HEK293T (cell line): ENCODE data around the gene NGB.

Experiments used
- CTCF ChIA-PET: fragments of 350-600 bp; formaldehyde crosslinking; extraction: SDS; loops from one replicate; lab custom pipeline; 2021; ENCODE audit warnings: antibody characterized with exemption, inconsistent platforms; lab: Yijun Ruan, JAX
- POLR2A ChIA-PET: fragments of 350-600 bp; formaldehyde crosslinking; extraction: SDS; loops from one replicate; lab custom pipeline; 2020; ENCODE audit warnings: antibody characterized with exemption, inconsistent platforms; lab: Yijun Ruan, JAX
- DNase-seq: peaks from one replicate; pipeline ENCODE4 v3.0.0; 2012; ENCODE audit warnings: mixed read lengths; ENCODE audit errors: extremely low spot score
- ARNT ChIP-seq: fragments of 450-650 bp; IDR thresholded peaks from 2 replicates; pipeline ENCODE4 v1.6.1; 2017; ENCODE audit warnings: mild to moderate bottlenecking
- BHLHE40 ChIP-seq: fragments of 450-650 bp; IDR thresholded peaks from 2 replicates; pipeline ENCODE4 v1.6.1; 2016; ENCODE audit warnings: mild to moderate bottlenecking, moderate library complexity, borderline replicate concordance
- CTBP1 ChIP-seq: fragments of 450-650 bp; IDR thresholded peaks from 2 replicates; pipeline ENCODE4 v1.6.1; 2016; ENCODE audit warnings: borderline replicate concordance
- ELF4 ChIP-seq: fragments of 450-650 bp; IDR thresholded peaks from 2 replicates; pipeline ENCODE4 v1.6.1; 2017; ENCODE audit warnings: antibody characterized with exemption
- FOXA1 ChIP-seq: fragments of 450-650 bp; IDR thresholded peaks from 2 replicates; pipeline ENCODE4 v1.6.1; 2016; ENCODE audit warnings: mild to moderate bottlenecking
- FOXK2 ChIP-seq: fragments of 450-650 bp; IDR thresholded peaks from 2 replicates; pipeline ENCODE4 v1.6.1; 2016; ENCODE audit warnings: mild to moderate bottlenecking
- FOXM1 ChIP-seq: fragments of 450-650 bp; IDR thresholded peaks from 2 replicates; pipeline ENCODE4 v1.6.1; 2017; ENCODE audit warnings: mild to moderate bottlenecking, borderline replicate concordance
- HDGF ChIP-seq: fragments of 450-650 bp; IDR thresholded peaks from 2 replicates; pipeline ENCODE4 v1.6.1; 2017; ENCODE audit warnings: antibody characterized with exemption, borderline replicate concordance
- L3MBTL2 ChIP-seq: fragments of 450-650 bp; conservative IDR thresholded peaks from 2 replicates; pipeline ENCODE4 v1.6.1; 2016; ENCODE audit warnings: mild to moderate bottlenecking
- LEF1 ChIP-seq: fragments of 450-650 bp; IDR thresholded peaks from 2 replicates; pipeline ENCODE4 v1.6.1; 2017; ENCODE audit warnings: mild to moderate bottlenecking, borderline replicate concordance
- NFRKB ChIP-seq: fragments of 450-650 bp; IDR thresholded peaks from 2 replicates; pipeline ENCODE4 v1.6.1; 2016; ENCODE audit warnings: mild to moderate bottlenecking, moderate library complexity
- SP1 ChIP-seq: fragments of 450-650 bp; IDR thresholded peaks from 2 replicates; pipeline ENCODE4 v1.6.1; 2017
- SUZ12 ChIP-seq: fragments of 450-650 bp; IDR thresholded peaks from 2 replicates; pipeline ENCODE4 v1.6.1; 2016; ENCODE audit warnings: mild to moderate bottlenecking
- TARDBP ChIP-seq: fragments of 450-650 bp; IDR thresholded peaks from 2 replicates; pipeline ENCODE4 v1.6.1; 2016
- ZNF384 ChIP-seq: fragments of 450-650 bp; IDR thresholded peaks from 2 replicates; pipeline ENCODE4 v1.6.1; 2016
- TF ChIP-seq, protein P1 (sequence below): fragments of 450-650 bp; IDR thresholded peaks from 2 replicates; pipeline ENCODE4 v1.6.1; 2016

Gene NGB

DNA sequence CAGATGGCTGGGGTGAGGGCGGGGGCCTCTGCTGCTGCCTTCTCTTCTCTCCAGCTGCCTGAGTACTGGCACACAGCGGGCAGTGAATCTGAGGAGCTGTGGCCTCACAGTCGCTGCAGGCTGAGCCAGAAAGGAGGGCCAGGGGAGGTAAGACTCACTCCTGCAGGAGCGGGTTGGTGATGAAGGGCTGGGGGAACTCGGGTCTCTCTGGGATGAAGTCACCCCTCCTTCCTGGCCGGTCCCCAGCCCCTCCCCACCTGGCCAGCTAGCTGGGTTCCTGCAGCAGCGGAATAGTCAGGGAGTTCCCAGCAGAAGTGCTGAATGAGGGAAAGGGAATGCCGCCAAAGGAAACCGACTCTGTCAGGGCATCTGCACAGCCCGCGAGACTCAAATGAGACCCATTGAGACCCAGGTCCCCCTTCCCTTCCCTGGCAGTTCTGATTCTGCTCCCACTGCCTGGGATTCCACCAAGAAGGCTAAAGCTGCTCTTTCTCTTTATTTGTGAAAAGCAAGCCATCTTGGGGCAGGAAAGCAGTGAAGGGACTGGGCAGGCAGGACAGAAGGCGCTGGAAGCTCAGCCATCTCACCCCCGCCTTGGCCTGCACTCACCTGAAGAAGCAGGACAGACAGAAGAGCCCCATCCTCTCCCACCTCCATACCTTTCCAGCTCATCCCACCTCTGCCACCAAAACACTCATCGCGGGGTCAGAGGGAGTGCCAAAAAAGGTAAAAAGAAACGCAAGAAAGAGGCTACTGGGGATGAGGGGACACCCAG lies 5.3 kb downstream of the NGB start:
- no peak for DNase-seq
- TF ChIP-seq, protein P1, sequence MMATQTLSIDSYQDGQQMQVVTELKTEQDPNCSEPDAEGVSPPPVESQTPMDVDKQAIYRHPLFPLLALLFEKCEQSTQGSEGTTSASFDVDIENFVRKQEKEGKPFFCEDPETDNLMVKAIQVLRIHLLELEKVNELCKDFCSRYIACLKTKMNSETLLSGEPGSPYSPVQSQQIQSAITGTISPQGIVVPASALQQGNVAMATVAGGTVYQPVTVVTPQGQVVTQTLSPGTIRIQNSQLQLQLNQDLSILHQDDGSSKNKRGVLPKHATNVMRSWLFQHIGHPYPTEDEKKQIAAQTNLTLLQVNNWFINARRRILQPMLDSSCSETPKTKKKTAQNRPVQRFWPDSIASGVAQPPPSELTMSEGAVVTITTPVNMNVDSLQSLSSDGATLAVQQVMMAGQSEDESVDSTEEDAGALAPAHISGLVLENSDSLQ, result no peak
- no peak for TF ChIP-seq SUZ12
- TF ChIP-seq ZNF384, result no peak
- no peak for TF ChIP-seq TARDBP
- no peak for TF ChIP-seq ARNT

DNA sequence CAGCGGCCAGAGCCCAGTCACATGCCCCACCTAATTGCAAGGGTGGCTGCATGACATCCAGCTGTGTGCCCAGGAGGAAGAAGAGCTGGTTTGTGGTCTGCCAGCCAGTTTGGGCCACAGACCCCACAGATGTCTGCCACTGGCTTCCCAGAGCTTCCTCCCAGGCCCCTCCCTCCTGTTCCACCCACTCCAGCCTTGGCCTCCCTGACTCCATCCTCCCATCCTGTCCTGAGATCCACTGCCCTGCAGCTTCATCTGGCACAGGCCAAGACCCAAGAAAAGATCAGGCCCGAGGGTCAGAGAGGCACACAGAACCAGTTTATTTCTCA lies 5.9 kb downstream of the NGB start:
- CTCF ChIA-PET, result no interaction called here
- POLR2A ChIA-PET, result no interaction called here
- no peak for TF ChIP-seq ELF4
- no peak for TF ChIP-seq L3MBTL2
- no peak for TF ChIP-seq HDGF
- no peak for TF ChIP-seq SUZ12
- no peak for TF ChIP-seq ARNT
- TF ChIP-seq ZNF384, result no peak
- no peak for TF ChIP-seq BHLHE40
- TF ChIP-seq CTBP1, result no peak
- TF ChIP-seq FOXM1, result no peak
- no peak for TF ChIP-seq FOXA1
- TF ChIP-seq LEF1, result no peak
- TF ChIP-seq, protein P1, result no peak
- no peak for TF ChIP-seq FOXK2
- no peak for TF ChIP-seq TARDBP
- no peak for DNase-seq

More for the DNA sequence above, 5.3 kb downstream of the NGB start:
- CTCF ChIA-PET, result no interaction called here
- POLR2A ChIA-PET, result no interaction called here

DNA sequence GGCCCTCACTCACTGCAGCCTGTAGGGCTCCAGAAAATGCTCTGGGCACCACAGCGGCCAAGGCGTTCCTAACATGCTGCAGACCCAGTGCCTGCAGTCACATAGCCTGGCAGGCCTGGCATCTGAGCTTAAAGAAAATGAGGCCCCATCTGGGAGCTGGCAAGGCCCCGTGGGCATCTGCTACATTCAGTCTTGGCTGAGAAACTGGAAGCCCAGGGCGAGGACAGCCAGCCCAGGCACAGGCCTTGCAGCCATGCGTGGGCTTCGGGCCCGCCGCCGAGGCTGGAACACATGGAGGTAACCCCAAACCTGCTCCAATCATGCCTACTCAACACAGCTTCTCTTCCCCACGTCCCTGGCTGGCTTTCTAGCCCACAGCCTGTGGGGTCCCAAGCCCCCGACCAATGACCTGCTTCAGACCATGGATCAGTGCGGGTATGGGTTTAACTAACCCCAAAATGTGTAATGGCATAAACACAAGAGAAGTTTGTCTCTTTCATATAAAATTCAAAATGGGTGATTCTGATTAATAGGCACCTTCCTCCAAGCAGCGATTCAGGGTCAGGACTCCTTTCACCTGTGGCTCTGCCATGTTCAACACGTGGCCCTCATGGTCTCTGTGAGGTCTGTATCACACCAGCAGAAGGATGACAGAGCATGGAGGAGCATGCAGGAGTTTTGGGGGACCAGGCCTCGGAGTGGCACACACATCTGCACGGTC lies 6.4 kb downstream of the NGB start:
- POLR2A ChIA-PET, result no interaction called here
- no peak for DNase-seq
- no peak for TF ChIP-seq SP1
- no peak for TF ChIP-seq L3MBTL2
- no peak for TF ChIP-seq FOXK2
- TF ChIP-seq SUZ12, result no peak
- no peak for TF ChIP-seq FOXM1
- TF ChIP-seq TARDBP, result no peak
- no peak for TF ChIP-seq NFRKB
- TF ChIP-seq FOXA1, result no peak
- no peak for TF ChIP-seq ARNT
- no peak for TF ChIP-seq LEF1
- TF ChIP-seq ELF4, result no peak
- no peak for TF ChIP-seq CTBP1
- TF ChIP-seq BHLHE40, result no peak
- TF ChIP-seq, protein P1, result no peak
- no peak for TF ChIP-seq ZNF384
- TF ChIP-seq HDGF, result no peak
- CTCF ChIA-PET, result no interaction called here

- no peak for DNase-seq
- no peak for TF ChIP-seq L3MBTL2
- no peak for TF ChIP-seq ARNT
- no peak for TF ChIP-seq NFRKB
- TF ChIP-seq TARDBP, result no peak
- TF ChIP-seq FOXK2, result no peak
- no peak for TF ChIP-seq FOXA1
- TF ChIP-seq LEF1, result no peak
- no peak for TF ChIP-seq HDGF
- no peak for TF ChIP-seq ELF4
- no peak for TF ChIP-seq SUZ12
- TF ChIP-seq, protein P1, result no peak
- no peak for TF ChIP-seq ZNF384
- no peak for TF ChIP-seq CTBP1
- TF ChIP-seq FOXM1, result no peak
- TF ChIP-seq BHLHE40, result no peak
- TF ChIP-seq SP1, result no peak
- ChIA-PET CTCF (interaction anchor here (0.6 kb wide), 1 partner anchor 55 kb away, joined by 3 read pairs; no protein-coding TSS in a partner anchor), POLR2A (no interaction called here)
These were observed 10.4 kb downstream of the NGB start for GRCh38 chr14:77260631-77261030.

DNA sequence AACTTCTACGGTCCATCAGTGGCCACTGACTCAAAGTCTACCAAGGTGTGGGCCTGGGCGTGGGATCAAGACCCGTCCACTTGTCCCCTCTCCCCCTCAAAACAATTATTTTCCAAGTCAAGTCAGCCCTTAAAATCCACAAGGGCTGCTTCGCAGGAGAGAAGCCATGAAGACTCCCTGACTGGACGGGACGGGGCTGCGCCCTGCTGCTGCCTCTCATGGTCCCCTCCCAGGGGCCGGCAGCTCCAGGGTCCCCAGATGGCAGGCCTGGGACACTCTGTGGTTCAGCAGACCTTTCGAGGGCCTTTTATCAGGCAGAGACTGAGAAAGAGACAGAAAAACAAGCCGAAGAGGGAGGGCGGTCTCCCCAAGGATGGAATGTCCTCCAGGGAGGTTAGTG lies 10.8 kb downstream of the NGB start:
- TF ChIP-seq FOXK2, result no peak
- no peak for TF ChIP-seq LEF1
- TF ChIP-seq HDGF, result no peak
- TF ChIP-seq CTBP1, result no peak
- no peak for TF ChIP-seq SP1
- TF ChIP-seq ELF4, result no peak
- TF ChIP-seq FOXM1, result no peak
- no peak for TF ChIP-seq BHLHE40
- TF ChIP-seq L3MBTL2, result no peak
- no peak for TF ChIP-seq TARDBP
- TF ChIP-seq, protein P1, result no peak
- TF ChIP-seq SUZ12, result no peak
- no peak for TF ChIP-seq NFRKB
- TF ChIP-seq ZNF384, result no peak
- no peak for TF ChIP-seq FOXA1
- TF ChIP-seq ARNT, result no peak
- ChIA-PET CTCF (no interaction called here), POLR2A (no interaction called here)
- DNase-seq, result no peak
